GM19351 (cell line): Measurements from ENCODE around the gene SRPRB.

ENCODE experiments used
- ATAC-seq: cut with Tn5 transposase; IDR thresholded peaks from one replicate; pipeline ENCODE4 v1.9.1; 2021; ENCODE audit warnings: mild to moderate bottlenecking, moderate library complexity; ENCODE audit not compliant: unreplicated experiment

The SRPRB gene

DNA sequence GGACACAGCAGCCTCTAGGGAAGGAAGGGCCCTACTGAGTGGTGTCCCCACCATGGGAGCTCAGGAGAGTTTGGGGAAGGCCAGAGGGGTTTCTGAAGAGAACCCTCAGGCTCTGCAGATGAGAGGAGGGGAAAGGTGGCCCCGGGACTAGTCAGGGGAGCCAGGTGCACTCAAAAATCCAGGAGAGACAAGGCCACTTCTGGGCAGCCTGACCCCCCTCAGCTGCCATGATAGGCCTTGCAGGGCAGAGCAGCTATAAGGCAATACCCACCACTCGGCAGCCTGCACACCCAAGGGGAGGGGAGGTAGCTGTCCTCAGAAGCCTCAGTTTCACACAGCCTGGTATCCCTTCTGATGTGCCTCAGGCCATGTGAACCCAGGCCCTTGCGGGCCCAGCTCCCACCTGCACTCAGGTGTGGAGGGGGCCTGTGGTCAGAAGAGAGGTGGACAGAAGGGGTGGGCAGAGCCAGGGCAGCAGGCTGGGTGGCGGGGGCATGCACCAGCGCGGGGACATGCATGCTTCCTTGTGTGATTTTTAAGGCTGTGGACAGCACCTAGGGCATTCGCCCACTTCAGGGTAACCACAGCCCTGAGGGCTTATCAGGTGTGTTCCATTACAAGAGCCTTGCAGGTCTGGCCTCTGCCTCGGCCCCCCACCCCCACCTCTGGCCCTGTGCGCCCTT, 34.6 kb downstream of the SRPRB start:
- no peak for ATAC-seq

GRCh38 chr3:133840767-133841166, 35.2 kb downstream of the SRPRB start:
- ATAC-seq = no peak

GRCh38 chr3:133841196-133841595, 35.6 kb downstream of the SRPRB start:
- no peak for ATAC-seq

- ATAC-seq = no peak
These were observed 36.5 kb downstream of the SRPRB start for GRCh38 chr3:133842158-133842557.

- ATAC-seq = no peak
These were observed 38.0 kb downstream of the SRPRB start for GRCh38 chr3:133843634-133844033.

DNA sequence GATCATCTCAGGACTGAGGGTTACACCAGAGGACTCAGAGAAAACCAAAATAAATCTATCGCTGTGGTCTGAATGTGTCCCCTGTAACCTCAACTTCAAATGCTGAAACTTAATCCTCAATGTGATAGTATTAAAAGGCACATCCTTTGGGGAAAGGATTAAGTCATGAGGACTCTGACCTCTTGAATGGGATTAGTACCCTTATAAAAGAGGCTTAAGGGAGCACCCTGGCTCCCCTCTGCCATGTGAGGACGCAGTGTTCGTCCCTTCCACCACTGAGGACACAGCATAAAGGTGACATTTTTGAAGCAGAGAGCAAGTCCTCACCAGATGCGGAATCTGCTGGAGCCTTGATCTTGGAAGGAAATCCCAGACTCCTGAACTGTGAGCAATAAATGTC, 39.5 kb downstream of the SRPRB start:
- no peak for ATAC-seq

DNA sequence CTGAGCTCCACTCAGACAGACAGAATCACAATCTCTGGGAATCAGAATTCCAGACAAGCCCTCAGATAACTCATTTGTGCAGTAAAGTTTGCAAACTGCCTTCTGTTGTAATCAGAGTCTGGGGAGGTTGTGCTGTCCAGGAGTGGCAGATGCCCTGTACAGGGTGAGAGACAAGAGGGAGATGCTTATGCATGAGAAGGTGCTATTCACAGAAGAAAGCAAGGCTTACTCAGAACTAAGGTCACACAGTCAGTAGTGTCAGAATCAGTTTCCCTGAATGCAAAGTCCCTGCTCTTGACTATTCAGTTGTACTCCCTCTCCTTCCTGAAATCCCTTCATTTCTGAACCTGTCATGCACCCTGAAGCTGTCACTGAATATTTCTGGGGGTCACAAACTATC, 43.7 kb downstream of the SRPRB start:
- ATAC-seq = no peak

DNA sequence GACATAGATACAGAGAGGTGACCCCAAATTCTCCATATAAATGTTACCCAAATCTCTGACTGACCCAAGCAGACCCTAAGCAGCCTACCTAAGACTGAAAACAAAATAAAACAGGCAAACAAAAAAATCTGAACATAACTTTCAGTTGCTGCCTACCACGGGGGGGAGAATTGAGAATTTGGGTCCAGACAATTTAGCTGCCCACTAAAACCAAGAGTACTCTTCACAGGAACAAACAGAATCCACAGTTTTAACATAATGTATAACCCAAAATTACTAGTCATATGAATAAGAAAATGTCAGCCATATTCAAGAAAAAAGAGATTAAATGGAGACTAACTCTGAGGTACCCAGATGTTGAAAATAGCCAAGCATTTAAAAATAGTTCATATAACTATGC, 44.4 kb downstream of the SRPRB start:
- no peak for ATAC-seq

- peak; percentile 59 for ATAC-seq
These were observed 45.8 kb downstream of the SRPRB start for GRCh38 chr3:133851266-133851906.

- ATAC-seq = no peak
These were observed 46.3 kb downstream of the SRPRB start for GRCh38 chr3:133851931-133852330.

- ATAC-seq = no peak
These were observed 47.7 kb downstream of the SRPRB start for GRCh38 chr3:133853063-133853924.

- ATAC-seq = no peak
These were observed 48.3 kb downstream of the SRPRB start for GRCh38 chr3:133853925-133854227.

GRCh38 chr3:133854264-133855001, 48.8 kb downstream of the SRPRB start:
- ATAC-seq = no peak

GRCh38 chr3:133855002-133855370, 49.4 kb downstream of the SRPRB start:
- ATAC-seq = no peak

DNA sequence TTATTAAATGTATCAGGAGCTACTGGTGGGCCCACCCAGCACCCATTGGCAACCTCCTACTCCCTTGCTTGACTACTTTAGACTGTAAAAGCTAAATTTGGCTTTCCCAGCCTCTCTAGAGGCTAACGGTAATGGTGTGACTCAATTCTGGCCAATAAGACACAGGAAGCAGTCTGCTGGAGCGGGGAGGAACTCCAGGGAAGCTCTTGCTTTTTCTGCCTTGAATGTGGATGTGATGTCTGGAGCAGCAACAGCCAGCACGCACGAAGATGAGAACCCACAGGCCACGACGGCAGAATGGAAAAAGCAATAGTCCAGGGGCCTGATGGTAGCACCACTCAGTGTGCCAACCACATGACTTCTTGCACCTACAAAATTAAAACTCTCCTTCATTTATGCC, 50.2 kb downstream of the SRPRB start:
- no peak for ATAC-seq

DNA sequence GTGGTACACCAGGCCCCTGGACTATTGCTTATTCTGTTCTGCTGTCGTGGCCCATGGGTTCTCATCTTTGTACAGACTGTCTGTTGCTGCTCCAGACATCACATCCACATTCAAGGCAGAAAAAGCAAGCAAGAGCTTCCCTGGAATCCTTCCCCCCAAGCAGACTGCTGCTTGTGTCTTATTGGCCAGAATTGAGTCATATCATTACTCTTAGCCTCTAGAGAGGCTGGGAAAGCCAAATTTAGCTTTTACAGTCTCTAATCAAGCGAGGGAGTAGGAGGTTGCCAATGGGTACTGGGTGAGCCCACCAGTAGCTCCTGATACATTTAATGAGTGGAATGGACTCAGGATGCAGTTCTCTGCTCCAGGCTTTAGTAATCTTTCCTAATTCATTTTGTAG, 50.7 kb downstream of the SRPRB start:
- no peak for ATAC-seq

DNA sequence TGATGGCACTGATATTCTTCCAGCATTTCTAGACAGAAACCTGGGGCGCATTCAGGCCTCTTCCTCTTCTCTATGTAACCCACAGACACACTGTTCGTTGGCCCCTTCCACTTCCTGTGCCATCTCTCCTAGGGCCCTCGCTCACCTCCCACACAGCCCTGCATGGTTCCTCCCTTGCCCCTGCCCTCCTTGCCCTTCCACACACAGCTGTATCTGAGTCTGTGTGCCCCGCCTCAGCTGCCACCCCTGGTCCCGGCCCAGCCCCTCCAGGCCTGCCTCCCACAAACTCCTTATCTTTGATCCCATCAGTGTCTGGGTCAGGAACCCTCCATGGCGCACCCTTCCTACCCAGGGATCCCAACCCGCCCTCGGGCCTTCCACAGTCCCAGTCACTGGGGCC, 52.2 kb downstream of the SRPRB start:
- no peak for ATAC-seq

- no peak for ATAC-seq
These were observed 54.0 kb downstream of the SRPRB start for GRCh38 chr3:133859381-133860234.

DNA sequence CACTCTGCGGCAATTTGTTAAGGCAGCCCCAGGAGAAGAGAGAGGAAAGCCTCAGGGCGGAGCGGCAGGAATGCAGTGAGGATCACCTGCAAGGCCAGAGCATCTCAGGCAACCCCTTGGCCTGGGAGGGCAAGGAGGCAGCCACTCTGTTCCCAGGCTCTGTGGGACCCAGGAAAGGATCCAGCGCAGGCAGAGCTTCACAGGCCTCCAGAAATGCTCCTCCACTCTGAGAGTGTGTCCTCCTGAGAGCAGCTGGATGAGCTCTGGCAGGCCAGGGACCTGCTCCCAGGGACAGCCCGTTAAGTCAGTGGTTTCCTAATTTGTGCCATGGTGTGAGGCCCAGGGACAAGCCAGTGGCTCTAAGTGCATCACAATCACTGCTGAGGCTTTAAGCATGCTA, 54.9 kb downstream of the SRPRB start:
- no peak for ATAC-seq

- no peak for ATAC-seq
These were observed 56.5 kb downstream of the SRPRB start for GRCh38 chr3:133862161-133862560.

- no peak for ATAC-seq
These were observed 58.3 kb downstream of the SRPRB start for GRCh38 chr3:133863911-133864310.
